Smooth muscle cell (in vitro differentiated cells): ENCODE measurements around the gene POLR1E. TPM values are rescaled to one million over a fixed set of nuclear protein-coding genes. Genes with fewer than 3 reads are reported as not detected.

Experiments used
- DNase-seq: peaks from one replicate; lab custom pipeline; 2025; ENCODE audit not compliant: unreplicated experiment; lab: John Stamatoyannopoulos, UW
- H2AFZ ChIP-seq: fragments of 200-600 bp; sonication (generic); 2 replicates; pipeline ENCODE4 v1.6.0; 2016; ENCODE audit warnings: antibody characterized with exemption, low read depth, mild to moderate bottlenecking
- H3F3A ChIP-seq: fragments of 200-600 bp; sonication (generic); 2 replicates; pipeline ENCODE4 v1.6.0; 2017; ENCODE audit warnings: antibody characterized with exemption, low read depth
- H3K27ac ChIP-seq: fragments of 200-600 bp; sonication (generic); 2 replicates; pipeline ENCODE4 v1.5.1; 2016; ENCODE audit warnings: low read depth, mild to moderate bottlenecking
- H3K27me3 ChIP-seq: fragments of 200-600 bp; sonication (generic); 2 replicates; pipeline ENCODE4 v1.6.1; 2016; ENCODE audit warnings: low read depth, mild to moderate bottlenecking
- H3K36me3 ChIP-seq: fragments of 200-600 bp; sonication (generic); 2 replicates; pipeline ENCODE4 v1.5.1; 2016; ENCODE audit warnings: low read depth
- H3K4me1 ChIP-seq: fragments of 200-600 bp; sonication (generic); 2 replicates; pipeline ENCODE4 v1.5.1; 2016; ENCODE audit warnings: low read depth
- H3K4me2 ChIP-seq: fragments of 200-600 bp; sonication (generic); 2 replicates; pipeline ENCODE4 v1.6.0; 2016; ENCODE audit warnings: mild to moderate bottlenecking
- H3K4me3 ChIP-seq: fragments of 200-600 bp; sonication (generic); 2 replicates; pipeline ENCODE4 v1.5.1; 2016; ENCODE audit warnings: mild to moderate bottlenecking
- H3K79me2 ChIP-seq: fragments of 200-600 bp; sonication (generic); 2 replicates; pipeline ENCODE4 v1.6.0; 2016; ENCODE audit warnings: low read depth, mild to moderate bottlenecking
- H3K9ac ChIP-seq: fragments of 200-600 bp; sonication (generic); 2 replicates; pipeline ENCODE4 v1.6.0; 2016; ENCODE audit warnings: low read depth
- H3K9me3 ChIP-seq: fragments of 200-600 bp; sonication (generic); replicated peaks from 2 replicates; pipeline ENCODE4 v1.5.1; 2016; ENCODE audit warnings: low read depth
- H4K20me1 ChIP-seq: fragments of 200-600 bp; sonication (generic); 2 replicates; pipeline ENCODE4 v1.6.0; 2016; ENCODE audit warnings: low read depth
- CTCF ChIP-seq: fragments of 200-600 bp; sonication (generic); IDR thresholded peaks from 2 replicates; pipeline ENCODE4 v1.5.1; 2017; ENCODE audit warnings: borderline replicate concordance, mild to moderate bottlenecking, antibody characterized with exemption; ENCODE audit not compliant: insufficient read depth, poor library complexity, severe bottlenecking
- WGBS: methylation state at CpG from one replicate; pipeline ENCODE4 v1.1.7; 2016; ENCODE audit warnings: low lambda C conversion rate; 5-methylcytosine and 5-hydroxymethylcytosine counted together
- polyA plus RNA-seq: library from polyadenylated mRNA; unstranded; fragments of >200 nt; fragmentation: Nextera tagmentation; extraction: Ambion mirVana; gene quantifications from 2 replicates; pipeline ENCODE4 v1.2.1, GENCODE V29; 2016
- total RNA-seq: library from RNA; depleted of rRNA; stranded (reverse); fragments of >200 nt; gene quantifications from 2 replicates; pipeline ENCODE4 v1.2.3, GENCODE V29; 2014

POLR1E gene
- total and polyA plus RNA-seq, 2 experiments from 2014 or later: 10.9 to 12.6 TPM

GRCh38 chr9:37514999-37515398, 29.3 kb downstream of the POLR1E start:
- H3K4me1 ChIP-seq: no peaks in the 10 kb centered on the region
- no peaks in the 10 kb centered on the region for H3K9me3 ChIP-seq
- H4K20me1 ChIP-seq: no peaks in the 10 kb centered on the region
- no peaks in the 10 kb centered on the region for H3K27me3 ChIP-seq
- H3F3A ChIP-seq: no peaks in the 10 kb centered on the region
- no peak overlapping the region for H3K4me2 ChIP-seq
- no peak overlapping the region for H3K9ac ChIP-seq
- H3K4me3 ChIP-seq: no peak overlapping the region
- no peak overlapping the region for H3K27ac ChIP-seq
- no peak overlapping the region for H2AFZ ChIP-seq
- no peak for TF ChIP-seq CTCF
- 96% methylated on average over 7 of the region's 7 CpGs for WGBS
- no peak for DNase-seq
- H3K36me3 ChIP-seq: no peaks in the 10 kb centered on the region
- H3K79me2 ChIP-seq: no peaks in the 10 kb centered on the region

- Histone ChIP-seq H3F3A (no peaks in the 10 kb centered on the region), H3K9me3 (no peaks in the 10 kb centered on the region), H3K4me2 (no peak overlapping the region), H3K36me3 (no peaks in the 10 kb centered on the region), H3K4me3 (no peak overlapping the region), H3K9ac (no peak overlapping the region), H2AFZ (no peak overlapping the region), H3K4me1 (no peaks in the 10 kb centered on the region), H3K27ac (no peak overlapping the region), H4K20me1 (no peaks in the 10 kb centered on the region), H3K79me2 (no peaks in the 10 kb centered on the region), H3K27me3 (no peaks in the 10 kb centered on the region)
- 94% methylated on average over 14 of the region's 14 CpGs for WGBS
- no peak for DNase-seq
- no peak for TF ChIP-seq CTCF
These were observed 30.0 kb downstream of the POLR1E start for GRCh38 chr9:37515620-37516258.

- DNase-seq: no peak
These were observed 32.2 kb downstream of the POLR1E start for GRCh38 chr9:37517923-37518322.

More at GRCh38 chr9:37517923-37518322, 32.2 kb downstream of the POLR1E start:
- no peak for TF ChIP-seq CTCF
- H3K4me2 ChIP-seq: no peak overlapping the region
- H3K27ac ChIP-seq: no peak overlapping the region
- 95% methylated on average over 13 of the region's 13 CpGs for WGBS
- H3K9ac ChIP-seq: no peak overlapping the region
- H3K36me3 ChIP-seq: no peaks in the 10 kb centered on the region
- no peaks in the 10 kb centered on the region for H3K27me3 ChIP-seq
- no peaks in the 10 kb centered on the region for H3K4me1 ChIP-seq
- no peaks in the 10 kb centered on the region for H4K20me1 ChIP-seq
- no peak overlapping the region for H2AFZ ChIP-seq
- H3K79me2 ChIP-seq: no peaks in the 10 kb centered on the region
- H3K4me3 ChIP-seq: no peak overlapping the region
- no peaks in the 10 kb centered on the region for H3F3A ChIP-seq
- H3K9me3 ChIP-seq: no peaks in the 10 kb centered on the region
